ENCODE measurements around the gene CDK5.

Gene CDK5

DNA sequence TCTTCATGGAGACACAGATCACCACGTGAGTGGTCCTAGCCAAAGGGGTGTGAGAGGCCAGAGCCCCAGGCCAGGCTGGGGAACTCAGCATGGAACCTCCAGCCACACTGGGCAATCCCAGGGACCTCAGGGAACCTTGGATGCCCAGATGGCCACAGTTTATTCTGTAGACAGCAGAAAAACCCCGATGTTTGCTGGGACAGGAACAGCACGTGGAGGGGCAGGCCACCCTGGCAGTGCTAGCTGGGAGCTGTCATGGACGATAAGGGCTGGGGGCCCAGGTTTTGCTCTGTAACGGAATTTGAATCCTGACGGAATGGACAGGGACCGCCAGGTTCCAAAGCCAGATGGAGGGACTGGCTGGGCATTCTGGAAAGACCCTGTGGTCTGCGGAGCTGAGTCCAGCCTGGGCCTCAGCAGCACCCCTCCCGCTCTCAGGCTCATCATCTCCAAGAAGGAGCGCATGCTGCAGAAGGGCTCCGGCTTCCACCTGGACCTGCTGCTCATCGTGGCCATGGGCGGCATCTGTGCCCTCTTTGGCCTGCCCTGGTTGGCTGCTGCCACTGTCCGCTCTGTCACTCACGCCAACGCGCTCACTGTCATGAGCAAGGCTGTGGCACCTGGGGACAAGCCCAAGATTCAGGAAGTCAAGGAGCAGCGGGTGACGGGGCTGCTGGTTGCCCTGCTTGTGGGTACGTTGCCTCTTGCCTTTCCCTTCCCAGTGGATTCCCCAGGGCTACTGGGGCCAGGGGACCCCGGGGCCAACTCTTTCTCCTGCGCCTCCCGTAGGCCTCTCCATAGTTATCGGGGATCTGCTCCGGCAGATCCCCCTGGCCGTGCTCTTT lies 17.3 kb upstream of the CDK5 start:
- H2AFZ ChIP-seq (ENCODE audit: low read depth, low read length): no peak overlapping the region
- peaks cover 17% of the 10 kb centered on the region for H3K4me1 ChIP-seq (ENCODE audit: insufficient read depth, low read length)
- H3K27me3 ChIP-seq (ENCODE audit: insufficient read depth, low read length): no peaks in the 10 kb centered on the region
- H3K4me3 ChIP-seq (ENCODE audit: low read length): no peak overlapping the region
- peaks cover 39% of the 10 kb centered on the region for H3K36me3 ChIP-seq (ENCODE audit: insufficient read depth, low read length)
- no peaks in the 10 kb centered on the region for H3K9me3 ChIP-seq (ENCODE audit: low read length)

GRCh38 chr7:151073990-151074389 lies 16.3 kb upstream of the CDK5 start:
- no peak overlapping the region for H2AFZ ChIP-seq (ENCODE audit: low read depth, low read length)
- H3K9me3 ChIP-seq (ENCODE audit: low read length): no peaks in the 10 kb centered on the region
- peaks cover 47% of the 10 kb centered on the region for H3K36me3 ChIP-seq (ENCODE audit: insufficient read depth, low read length)
- H3K4me3 ChIP-seq (ENCODE audit: low read length): no peak overlapping the region
- peaks cover 6% of the 10 kb centered on the region for H3K4me1 ChIP-seq (ENCODE audit: insufficient read depth, low read length)
- no peaks in the 10 kb centered on the region for H3K27me3 ChIP-seq (ENCODE audit: insufficient read depth, low read length)

DNA sequence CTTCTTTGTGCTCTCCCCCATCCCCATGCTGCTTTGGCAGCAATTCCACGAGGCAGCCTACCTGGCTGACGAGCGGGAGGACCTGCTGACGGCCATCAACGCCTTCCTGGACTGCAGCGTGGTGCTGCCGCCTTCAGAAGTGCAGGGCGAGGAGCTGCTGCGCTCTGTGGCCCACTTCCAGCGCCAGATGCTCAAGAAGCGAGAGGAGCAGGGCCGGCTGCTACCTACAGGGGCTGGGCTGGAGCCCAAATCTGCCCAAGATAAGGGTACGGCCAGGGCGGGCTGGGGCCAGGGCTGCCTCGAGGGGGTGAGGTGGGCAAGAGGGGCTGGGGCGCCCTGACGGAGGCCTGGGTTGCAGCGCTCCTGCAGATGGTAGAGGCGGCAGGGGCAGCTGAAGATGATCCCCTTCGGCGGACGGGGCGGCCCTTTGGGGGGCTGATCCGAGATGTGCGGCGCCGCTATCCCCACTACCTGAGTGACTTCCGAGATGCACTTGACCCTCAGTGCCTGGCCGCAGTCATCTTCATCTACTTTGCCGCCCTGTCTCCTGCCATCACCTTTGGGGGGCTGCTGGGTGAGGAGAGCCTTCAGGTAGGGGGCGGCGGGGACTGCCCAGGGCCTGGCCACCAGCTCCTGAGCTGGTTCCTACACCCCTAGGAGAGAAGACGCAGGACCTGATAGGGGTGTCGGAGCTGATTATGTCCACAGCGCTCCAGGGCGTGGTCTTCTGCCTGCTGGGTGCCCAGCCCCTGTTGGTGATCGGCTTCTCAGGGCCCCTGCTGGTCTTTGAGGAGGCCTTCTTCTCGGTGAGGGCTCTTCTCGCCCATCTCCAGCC lies 13.6 kb upstream of the CDK5 start:
- H3K27me3 ChIP-seq (ENCODE audit: insufficient read depth, low read length): no peaks in the 10 kb centered on the region
- H2AFZ ChIP-seq (ENCODE audit: low read depth, low read length): no peak overlapping the region
- H3K4me3 ChIP-seq (ENCODE audit: low read length): no peak overlapping the region
- H3K36me3 ChIP-seq (ENCODE audit: insufficient read depth, low read length): peaks cover 64% of the 10 kb centered on the region
- H3K9me3 ChIP-seq (ENCODE audit: low read length): no peaks in the 10 kb centered on the region
- H3K4me1 ChIP-seq (ENCODE audit: insufficient read depth, low read length): no peaks in the 10 kb centered on the region

DNA sequence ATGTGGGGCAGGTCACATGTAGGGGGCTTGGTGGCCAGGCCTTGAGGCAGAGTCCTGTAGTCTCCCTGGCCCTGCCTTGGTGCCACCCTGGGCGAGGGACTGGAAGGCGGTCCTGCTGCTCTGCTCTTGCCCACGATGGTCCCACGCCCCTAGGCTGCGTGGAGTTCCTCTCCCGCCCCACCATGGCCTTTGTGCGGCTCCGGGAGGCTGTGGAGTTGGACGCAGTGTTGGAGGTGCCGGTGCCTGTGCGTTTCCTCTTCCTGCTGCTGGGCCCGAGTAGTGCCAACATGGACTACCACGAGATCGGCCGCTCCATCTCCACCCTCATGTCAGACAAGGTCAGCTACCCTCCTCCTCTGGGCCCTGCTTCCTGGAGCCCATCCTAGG lies 12.9 kb upstream of the CDK5 start:
- no peak overlapping the region for H2AFZ ChIP-seq (ENCODE audit: low read depth, low read length)
- H3K9me3 ChIP-seq (ENCODE audit: low read length): no peaks in the 10 kb centered on the region
- no peaks in the 10 kb centered on the region for H3K4me1 ChIP-seq (ENCODE audit: insufficient read depth, low read length)
- H3K27me3 ChIP-seq (ENCODE audit: insufficient read depth, low read length): no peaks in the 10 kb centered on the region
- H3K36me3 ChIP-seq (ENCODE audit: insufficient read depth, low read length): peaks cover 67% of the 10 kb centered on the region
- H3K4me3 ChIP-seq (ENCODE audit: low read length): no peak overlapping the region

DNA sequence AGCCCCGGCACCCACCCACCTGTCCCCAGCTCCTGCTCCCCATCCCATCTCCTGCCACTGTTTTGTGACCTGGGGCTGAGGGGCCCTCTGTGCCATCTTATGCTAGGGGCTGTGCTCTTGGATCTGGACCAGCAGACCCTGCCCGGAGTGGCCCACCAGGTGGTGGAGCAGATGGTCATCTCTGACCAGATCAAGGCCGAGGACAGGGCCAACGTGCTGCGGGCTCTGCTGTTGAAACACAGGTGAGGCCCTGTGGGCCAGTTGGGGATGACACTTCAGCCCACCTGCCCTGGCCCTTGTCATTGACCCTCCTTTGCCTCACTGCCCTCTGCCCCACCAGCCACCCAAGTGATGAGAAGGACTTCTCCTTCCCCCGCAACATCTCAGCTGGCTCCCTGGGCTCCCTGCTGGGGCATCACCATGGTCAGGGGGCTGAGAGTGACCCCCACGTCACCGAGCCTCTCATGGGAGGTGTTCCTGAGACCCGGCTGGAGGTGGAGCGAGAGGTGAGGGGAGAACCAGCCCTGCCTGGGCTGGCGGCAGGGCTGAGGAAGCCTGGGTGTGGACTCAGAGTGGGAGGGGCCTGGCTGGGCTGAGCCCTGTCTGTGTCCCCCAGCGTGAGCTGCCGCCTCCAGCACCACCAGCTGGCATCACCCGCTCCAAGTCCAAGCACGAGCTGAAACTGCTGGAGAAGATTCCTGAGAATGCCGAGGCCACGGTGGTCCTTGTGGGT lies 12.3 kb upstream of the CDK5 start:
- Histone ChIP-seq H3K27me3 (ENCODE audit: insufficient read depth, low read length) (no peaks in the 10 kb centered on the region), H2AFZ (ENCODE audit: low read depth, low read length) (no peak overlapping the region), H3K4me3 (ENCODE audit: low read length) (no peak overlapping the region), H3K36me3 (ENCODE audit: insufficient read depth, low read length) (peaks cover 68% of the 10 kb centered on the region), H3K9me3 (ENCODE audit: low read length) (no peaks in the 10 kb centered on the region), H3K4me1 (ENCODE audit: insufficient read depth, low read length) (no peaks in the 10 kb centered on the region)

DNA sequence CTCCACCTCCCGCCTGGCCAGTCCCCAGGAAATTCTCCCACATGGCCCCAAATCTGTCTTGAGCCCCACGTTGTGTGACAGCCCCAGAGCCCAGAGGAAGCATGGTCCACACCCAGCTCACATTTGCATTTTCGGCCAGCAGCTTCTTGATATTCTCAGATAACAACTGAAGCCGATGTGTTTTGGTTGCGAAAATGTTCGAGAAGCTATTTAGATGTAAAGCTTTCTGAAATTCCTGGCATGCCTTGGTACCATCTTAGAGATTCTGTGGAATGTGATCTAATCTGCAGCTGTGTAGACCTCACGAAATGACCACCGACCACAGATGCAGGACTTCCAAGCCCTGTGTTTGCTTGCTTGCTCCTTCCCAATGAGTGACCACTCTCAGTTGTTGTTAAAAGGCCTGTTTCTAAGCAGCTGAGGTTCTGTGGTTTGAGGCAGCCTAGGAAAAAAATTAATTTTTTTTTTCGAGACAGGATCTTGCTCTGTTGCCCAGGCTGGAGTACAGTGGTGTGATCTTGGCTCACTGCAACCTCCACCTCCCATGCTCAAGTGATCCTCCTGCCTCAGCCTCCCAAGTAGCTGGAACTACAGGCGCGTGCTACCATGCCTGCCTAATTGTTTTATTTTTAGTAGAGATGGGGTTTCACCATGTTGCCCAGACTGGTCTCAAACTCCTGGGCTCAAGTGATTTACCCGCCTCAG lies 10.5 kb upstream of the CDK5 start:
- no peak overlapping the region for H2AFZ ChIP-seq (ENCODE audit: low read depth, low read length)
- H3K36me3 ChIP-seq (ENCODE audit: insufficient read depth, low read length): peaks cover 68% of the 10 kb centered on the region
- H3K4me3 ChIP-seq (ENCODE audit: low read length): no peak overlapping the region
- H3K27me3 ChIP-seq (ENCODE audit: insufficient read depth, low read length): no peaks in the 10 kb centered on the region
- no peaks in the 10 kb centered on the region for H3K9me3 ChIP-seq (ENCODE audit: low read length)
- H3K4me1 ChIP-seq (ENCODE audit: insufficient read depth, low read length): no peaks in the 10 kb centered on the region

DNA sequence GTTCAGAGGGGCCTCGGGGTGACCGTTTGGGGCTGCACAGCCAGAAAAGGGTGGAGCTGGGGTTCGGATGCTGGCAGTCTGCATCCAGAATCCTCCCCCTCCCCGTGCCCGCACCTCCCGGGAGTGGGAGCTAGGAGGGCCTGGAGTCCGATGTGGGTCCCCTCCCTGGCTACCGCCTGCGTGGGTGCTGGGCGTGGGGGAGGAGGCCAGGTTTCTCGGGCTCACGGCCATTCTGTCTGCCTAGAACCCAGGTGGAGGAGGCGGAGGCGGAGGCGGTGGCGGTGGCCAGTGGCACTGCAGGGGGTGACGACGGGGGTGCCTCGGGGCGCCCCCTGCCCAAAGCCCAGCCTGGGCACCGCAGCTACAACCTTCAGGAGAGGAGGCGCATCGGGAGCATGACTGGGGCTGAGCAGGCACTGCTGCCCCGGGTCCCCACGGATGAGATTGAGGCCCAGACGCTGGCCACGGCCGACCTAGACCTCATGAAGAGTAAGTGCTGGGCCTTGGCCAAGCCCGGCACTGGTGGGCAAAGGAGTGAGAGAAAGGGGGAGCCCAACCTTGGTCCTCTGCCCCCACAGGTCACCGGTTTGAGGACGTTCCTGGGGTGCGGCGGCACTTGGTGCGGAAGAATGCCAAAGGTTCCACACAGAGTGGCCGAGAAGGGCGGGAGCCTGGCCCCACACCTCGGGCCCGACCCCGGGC lies 8.7 kb upstream of the CDK5 start:
- Histone ChIP-seq H3K27me3 (ENCODE audit: insufficient read depth, low read length) (no peaks in the 10 kb centered on the region), H2AFZ (ENCODE audit: low read depth, low read length) (no peak overlapping the region), H3K4me3 (ENCODE audit: low read length) (no peak overlapping the region), H3K9me3 (ENCODE audit: low read length) (no peaks in the 10 kb centered on the region), H3K36me3 (ENCODE audit: insufficient read depth, low read length) (peaks cover 62% of the 10 kb centered on the region), H3K4me1 (ENCODE audit: insufficient read depth, low read length) (peaks cover 1% of the 10 kb centered on the region)

- Histone ChIP-seq H2AFZ (ENCODE audit: low read depth, low read length) (no peak overlapping the region), H3K9me3 (ENCODE audit: low read length) (no peaks in the 10 kb centered on the region), H3K4me1 (ENCODE audit: insufficient read depth, low read length) (peaks cover 10% of the 10 kb centered on the region), H3K27me3 (ENCODE audit: insufficient read depth, low read length) (no peaks in the 10 kb centered on the region), H3K36me3 (ENCODE audit: insufficient read depth, low read length) (peaks cover 55% of the 10 kb centered on the region), H3K4me3 (ENCODE audit: low read length) (no peak overlapping the region)
Observed at GRCh38 chr7:151065516-151065915, 7.8 kb upstream of the CDK5 start.

DNA sequence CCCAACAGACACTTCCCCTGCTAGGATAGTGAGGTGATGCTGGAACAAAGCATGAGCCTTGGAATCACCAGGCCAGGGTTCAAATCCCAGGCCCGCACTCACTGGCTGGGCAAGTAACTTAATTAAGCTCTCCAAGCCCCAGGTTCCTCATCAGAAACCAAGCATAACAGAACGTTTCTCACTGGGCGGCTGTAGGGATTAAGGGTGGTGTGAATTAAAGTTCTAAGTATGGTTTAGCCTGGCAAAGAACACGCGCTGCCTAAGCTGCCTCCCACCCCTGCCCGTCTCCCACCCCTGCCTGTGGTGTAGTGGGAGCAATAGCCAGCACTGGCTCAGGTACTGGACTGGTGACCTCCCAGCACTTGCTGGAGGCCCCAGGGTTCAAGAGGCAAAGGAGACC lies 7.3 kb upstream of the CDK5 start:
- no peaks in the 10 kb centered on the region for H3K27me3 ChIP-seq (ENCODE audit: insufficient read depth, low read length)
- no peak overlapping the region for H3K4me3 ChIP-seq (ENCODE audit: low read length)
- H3K9me3 ChIP-seq (ENCODE audit: low read length): no peaks in the 10 kb centered on the region
- no peak overlapping the region for H2AFZ ChIP-seq (ENCODE audit: low read depth, low read length)
- peaks cover 13% of the 10 kb centered on the region for H3K4me1 ChIP-seq (ENCODE audit: insufficient read depth, low read length)
- H3K36me3 ChIP-seq (ENCODE audit: insufficient read depth, low read length): peaks cover 50% of the 10 kb centered on the region

- H2AFZ ChIP-seq (ENCODE audit: low read depth, low read length): no peak overlapping the region
- H3K9me3 ChIP-seq (ENCODE audit: low read length): no peaks in the 10 kb centered on the region
- H3K4me3 ChIP-seq (ENCODE audit: low read length): no peak overlapping the region
- peaks cover 13% of the 10 kb centered on the region for H3K4me1 ChIP-seq (ENCODE audit: insufficient read depth, low read length)
- peaks cover 44% of the 10 kb centered on the region for H3K36me3 ChIP-seq (ENCODE audit: insufficient read depth, low read length)
- no peaks in the 10 kb centered on the region for H3K27me3 ChIP-seq (ENCODE audit: insufficient read depth, low read length)
Observed at GRCh38 chr7:151064454-151064853, 6.8 kb upstream of the CDK5 start.

DNA sequence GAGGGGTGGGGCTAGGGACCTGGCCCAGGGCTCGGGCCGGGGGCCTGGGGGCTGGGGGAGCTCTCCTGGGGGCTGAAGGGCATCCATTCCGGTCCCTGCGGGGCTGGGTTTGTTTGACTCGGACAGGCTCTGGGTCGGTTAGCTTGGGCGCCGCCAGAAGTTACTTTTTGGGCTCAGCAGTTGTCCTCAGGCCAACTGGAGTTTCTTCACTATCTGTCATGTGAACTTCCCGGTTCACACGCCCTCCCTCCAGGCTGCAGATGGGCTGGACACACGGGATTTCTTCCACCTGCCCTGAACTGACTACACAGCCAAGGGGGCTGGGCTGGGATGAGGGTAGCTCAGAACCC lies 5.5 kb upstream of the CDK5 start:
- Histone ChIP-seq H3K36me3 (ENCODE audit: insufficient read depth, low read length) (peaks cover 36% of the 10 kb centered on the region), H3K4me3 (ENCODE audit: low read length) (no peak overlapping the region), H2AFZ (ENCODE audit: low read depth, low read length) (no peak overlapping the region), H3K9me3 (ENCODE audit: low read length) (no peaks in the 10 kb centered on the region), H3K4me1 (ENCODE audit: insufficient read depth, low read length) (peaks cover 23% of the 10 kb centered on the region), H3K27me3 (ENCODE audit: insufficient read depth, low read length) (no peaks in the 10 kb centered on the region)

Data from neuron (in vitro differentiated cells).